GM23338 (cell line): Measurements from ENCODE around the gene ASB1. TPM values are rescaled to one million over a fixed set of nuclear protein-coding genes. Genes with fewer than 3 reads are reported as not detected.

ENCODE experiments used
- ATAC-seq: fragments of 200-7000 bp; cut with Tn5 transposase; 3 replicates; pipeline ENCODE4 v1.9.1; 2020
- DNase-seq: peaks from one replicate; pipeline ENCODE4 v3.0.0-alpha.2; 2015; ENCODE audit warnings: low spot score
- H2AFZ ChIP-seq: fragments of 200-600 bp; sonication (generic); 2 replicates; pipeline ENCODE4 v1.8.0; 2016; ENCODE audit warnings: antibody characterized with exemption, mild to moderate bottlenecking, moderate library complexity
- H3F3A ChIP-seq: fragments of 200-600 bp; sonication (generic); replicated peaks from 2 replicates; pipeline ENCODE4 v1.8.0; 2017; ENCODE audit warnings: antibody characterized with exemption, mixed run types, low read depth
- H3K27ac ChIP-seq: fragments of 200-600 bp; sonication (generic); 2 replicates; pipeline ENCODE4 v1.6.1; 2016; ENCODE audit warnings: low read depth
- H3K27me3 ChIP-seq: fragments of 200-600 bp; sonication (generic); 2 replicates; pipeline ENCODE4 v1.8.0; 2016; ENCODE audit warnings: mild to moderate bottlenecking, mixed run types, moderate library complexity; ENCODE audit not compliant: insufficient read depth
- H3K36me3 ChIP-seq: fragments of 200-600 bp; sonication (generic); 2 replicates; pipeline ENCODE4 v1.8.0; 2016; ENCODE audit warnings: mild to moderate bottlenecking; ENCODE audit not compliant: insufficient read depth
- H3K4me1 ChIP-seq: fragments of 200-600 bp; sonication (generic); 2 replicates; pipeline ENCODE4 v1.8.0; 2016; ENCODE audit warnings: mild to moderate bottlenecking, moderate library complexity; ENCODE audit not compliant: insufficient read depth
- H3K4me2 ChIP-seq: fragments of 200-600 bp; sonication (generic); 2 replicates; pipeline ENCODE4 v1.7.1; 2017; ENCODE audit warnings: mixed run types
- H3K4me3 ChIP-seq: fragments of 200-600 bp; sonication (generic); 2 replicates; pipeline ENCODE4 v1.6.1; 2016; ENCODE audit warnings: mixed run types
- H3K79me2 ChIP-seq: fragments of 200-600 bp; sonication (generic); replicated peaks from 2 replicates; pipeline ENCODE4 v1.8.0; 2017; ENCODE audit warnings: mild to moderate bottlenecking; ENCODE audit not compliant: insufficient read depth
- H3K9me2 ChIP-seq: fragments of 200-600 bp; sonication (generic); 2 replicates; pipeline ENCODE4 v1.8.0; 2017; ENCODE audit not compliant: insufficient read depth
- H4K20me1 ChIP-seq: fragments of 200-600 bp; sonication (generic); replicated peaks from 2 replicates; pipeline ENCODE4 v1.8.0; 2017; ENCODE audit warnings: mild to moderate bottlenecking; ENCODE audit not compliant: insufficient read depth
- H3K27ac Mint-ChIP-seq: 2 replicates; pipeline ENCODE4 v1.8.0; 2020; ENCODE audit warnings: inconsistent platforms, mild to moderate bottlenecking, moderate library complexity, mixed read lengths
- H3K27me3 Mint-ChIP-seq: 3 replicates; pipeline ENCODE4 v1.8.0; 2022; ENCODE audit warnings: low read depth, mild to moderate bottlenecking, moderate library complexity, mixed read lengths, inconsistent platforms; ENCODE audit not compliant: insufficient read depth, poor library complexity
- H3K36me3 Mint-ChIP-seq: 3 replicates; pipeline ENCODE4 v1.8.0; 2021; ENCODE audit warnings: low read depth, mild to moderate bottlenecking, inconsistent platforms, moderate library complexity, mixed read lengths
- H3K4me1 Mint-ChIP-seq: 3 replicates; pipeline ENCODE4 v1.8.0; 2020; ENCODE audit warnings: mild to moderate bottlenecking, inconsistent platforms, mixed read lengths
- H3K4me3 Mint-ChIP-seq: 3 replicates; pipeline ENCODE4 v1.8.0; 2021; ENCODE audit warnings: moderate library complexity, mild to moderate bottlenecking, inconsistent platforms, mixed read lengths
- H3K9me3 Mint-ChIP-seq: 3 replicates; pipeline ENCODE4 v1.8.0; 2020; ENCODE audit warnings: moderate library complexity, mild to moderate bottlenecking, inconsistent platforms, mixed read lengths
- CREB1 ChIP-seq: fragments of 250-450 bp; sonication (Bioruptor Pico); IDR thresholded peaks from 2 replicates; pipeline ENCODE4 v1.5.0; 2020; ENCODE audit warnings: low read depth, mild to moderate bottlenecking, moderate library complexity
- ETS1 ChIP-seq: IDR thresholded peaks from 2 replicates; pipeline ENCODE4 v1.6.1; 2016; ENCODE audit warnings: antibody characterized with exemption
- EZH2 ChIP-seq: fragments of 200-600 bp; sonication (generic); IDR thresholded peaks from one replicate; pipeline ENCODE4 v1.8.0; 2017; ENCODE audit warnings: antibody characterized with exemption, mild to moderate bottlenecking, low read depth; ENCODE audit not compliant: unreplicated experiment
- EZH2phosphoT487 ChIP-seq: fragments of 200-600 bp; sonication (generic); IDR thresholded peaks from one replicate; pipeline ENCODE4 v1.8.1; 2018; ENCODE audit warnings: antibody characterized with exemption; ENCODE audit not compliant: unreplicated experiment
- JUNB ChIP-seq: IDR thresholded peaks from one replicate; pipeline ENCODE4 v1.6.1; 2016; ENCODE audit warnings: antibody characterized with exemption; ENCODE audit not compliant: unreplicated experiment
- NANOG ChIP-seq: IDR thresholded peaks from 2 replicates; pipeline ENCODE4 v1.6.1; 2016; ENCODE audit warnings: antibody characterized with exemption, borderline replicate concordance
- POLR2AphosphoS5 ChIP-seq: IDR thresholded peaks from 2 replicates; pipeline ENCODE4 v1.6.1; 2016; ENCODE audit warnings: antibody characterized with exemption, low read depth
- STAT1 ChIP-seq: IDR thresholded peaks from one replicate; pipeline ENCODE4 v1.6.1; 2016; ENCODE audit warnings: antibody characterized with exemption; ENCODE audit not compliant: unreplicated experiment
- ZNF114 ChIP-seq: fragments of 250-450 bp; sonication (Bioruptor Pico); IDR thresholded peaks from 2 replicates; pipeline ENCODE4 v1.5.0; 2020; ENCODE audit warnings: mild to moderate bottlenecking, moderate library complexity
- ZNF331 ChIP-seq: fragments of 250-450 bp; sonication (Bioruptor Pico); IDR thresholded peaks from 2 replicates; pipeline ENCODE4 v1.5.0; 2020; ENCODE audit warnings: low read depth, mild to moderate bottlenecking, moderate library complexity
- ZNF462 ChIP-seq: fragments of 250-450 bp; sonication (Bioruptor Pico); IDR thresholded peaks from 2 replicates; pipeline ENCODE4 v1.5.0; 2020; ENCODE audit warnings: mild to moderate bottlenecking, moderate library complexity
- polyA plus RNA-seq: library from polyadenylated mRNA; unstranded; fragments of >200 nt; fragmentation: Nextera tagmentation; extraction: Ambion mirVana; gene quantifications from 2 replicates; pipeline ENCODE4 v1.2.1, GENCODE V29; 2016
- total RNA-seq: library from RNA; depleted of rRNA; stranded (reverse); fragments of >200 nt; shearing (Covaris generic); gene quantifications from 2 replicates; pipeline ENCODE4 v1.2.3, GENCODE V29; 2014
- TF ChIP-seq, protein P1 (sequence below), 2 experiments: fragments of 200-600 bp in 1 of 2; sonication (generic) in 1 of 2; conservative IDR thresholded peaks; 2 replicates each; pipeline versions ENCODE4 v1.5.1 to v1.6.1; 2016 to 2017; ENCODE audit warnings: antibody characterized with exemption in 2 of 2, low read depth in 2 of 2, mild to moderate bottlenecking in 2 of 2, moderate library complexity in 1 of 2
- TF ChIP-seq, protein P2 (sequence below): IDR thresholded peaks from one replicate; pipeline ENCODE4 v1.6.1; 2018; ENCODE audit warnings: antibody characterized with exemption; ENCODE audit not compliant: unreplicated experiment

ASB1 gene
- total and polyA plus RNA-seq, 2 experiments from 2014 or later = 21.5 to 23.9 TPM

- H3K27ac ChIP-seq = peak overlapping the region; percentile 1; the same call in 1 of the 2 replicates
- no peaks in the 10 kb centered on the region for H3K36me3 ChIP-seq
- peaks cover 12% of the 10 kb centered on the region for H3K27me3 Mint-ChIP-seq
- H3K27me3 ChIP-seq = no peaks in the 10 kb centered on the region
- ATAC-seq (peak; percentile 48), DNase-seq (no peak)
- H2AFZ ChIP-seq = no peak overlapping the region
- no peaks in the 10 kb centered on the region for H3K9me2 ChIP-seq
- peak overlapping the region; percentile 15; the same call in 1 of the 2 replicates for H3K4me2 ChIP-seq
- H3K9me3 Mint-ChIP-seq = peaks cover 8% of the 10 kb centered on the region
- TF ChIP-seq STAT1 = no peak
- TF ChIP-seq EZH2phosphoT487 = no peak
- TF ChIP-seq EZH2 = no peak
- TF ChIP-seq, protein P1, sequence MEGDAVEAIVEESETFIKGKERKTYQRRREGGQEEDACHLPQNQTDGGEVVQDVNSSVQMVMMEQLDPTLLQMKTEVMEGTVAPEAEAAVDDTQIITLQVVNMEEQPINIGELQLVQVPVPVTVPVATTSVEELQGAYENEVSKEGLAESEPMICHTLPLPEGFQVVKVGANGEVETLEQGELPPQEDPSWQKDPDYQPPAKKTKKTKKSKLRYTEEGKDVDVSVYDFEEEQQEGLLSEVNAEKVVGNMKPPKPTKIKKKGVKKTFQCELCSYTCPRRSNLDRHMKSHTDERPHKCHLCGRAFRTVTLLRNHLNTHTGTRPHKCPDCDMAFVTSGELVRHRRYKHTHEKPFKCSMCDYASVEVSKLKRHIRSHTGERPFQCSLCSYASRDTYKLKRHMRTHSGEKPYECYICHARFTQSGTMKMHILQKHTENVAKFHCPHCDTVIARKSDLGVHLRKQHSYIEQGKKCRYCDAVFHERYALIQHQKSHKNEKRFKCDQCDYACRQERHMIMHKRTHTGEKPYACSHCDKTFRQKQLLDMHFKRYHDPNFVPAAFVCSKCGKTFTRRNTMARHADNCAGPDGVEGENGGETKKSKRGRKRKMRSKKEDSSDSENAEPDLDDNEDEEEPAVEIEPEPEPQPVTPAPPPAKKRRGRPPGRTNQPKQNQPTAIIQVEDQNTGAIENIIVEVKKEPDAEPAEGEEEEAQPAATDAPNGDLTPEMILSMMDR (conservative IDR thresholded peaks at IDR 0.05; ENCODE audit: low read depth in 2 of 2) = no peak
- no peak for TF ChIP-seq JUNB
- TF ChIP-seq ETS1 = no peak
- TF ChIP-seq ZNF331 (CRISPR knock-in tag) = no peak
- TF ChIP-seq POLR2AphosphoS5 = no peak
- TF ChIP-seq CREB1 (CRISPR knock-in tag) = no peak
- TF ChIP-seq ZNF114 = no peak
- no peak for TF ChIP-seq ZNF462
- TF ChIP-seq NANOG = no peak
- TF ChIP-seq, protein P2, sequence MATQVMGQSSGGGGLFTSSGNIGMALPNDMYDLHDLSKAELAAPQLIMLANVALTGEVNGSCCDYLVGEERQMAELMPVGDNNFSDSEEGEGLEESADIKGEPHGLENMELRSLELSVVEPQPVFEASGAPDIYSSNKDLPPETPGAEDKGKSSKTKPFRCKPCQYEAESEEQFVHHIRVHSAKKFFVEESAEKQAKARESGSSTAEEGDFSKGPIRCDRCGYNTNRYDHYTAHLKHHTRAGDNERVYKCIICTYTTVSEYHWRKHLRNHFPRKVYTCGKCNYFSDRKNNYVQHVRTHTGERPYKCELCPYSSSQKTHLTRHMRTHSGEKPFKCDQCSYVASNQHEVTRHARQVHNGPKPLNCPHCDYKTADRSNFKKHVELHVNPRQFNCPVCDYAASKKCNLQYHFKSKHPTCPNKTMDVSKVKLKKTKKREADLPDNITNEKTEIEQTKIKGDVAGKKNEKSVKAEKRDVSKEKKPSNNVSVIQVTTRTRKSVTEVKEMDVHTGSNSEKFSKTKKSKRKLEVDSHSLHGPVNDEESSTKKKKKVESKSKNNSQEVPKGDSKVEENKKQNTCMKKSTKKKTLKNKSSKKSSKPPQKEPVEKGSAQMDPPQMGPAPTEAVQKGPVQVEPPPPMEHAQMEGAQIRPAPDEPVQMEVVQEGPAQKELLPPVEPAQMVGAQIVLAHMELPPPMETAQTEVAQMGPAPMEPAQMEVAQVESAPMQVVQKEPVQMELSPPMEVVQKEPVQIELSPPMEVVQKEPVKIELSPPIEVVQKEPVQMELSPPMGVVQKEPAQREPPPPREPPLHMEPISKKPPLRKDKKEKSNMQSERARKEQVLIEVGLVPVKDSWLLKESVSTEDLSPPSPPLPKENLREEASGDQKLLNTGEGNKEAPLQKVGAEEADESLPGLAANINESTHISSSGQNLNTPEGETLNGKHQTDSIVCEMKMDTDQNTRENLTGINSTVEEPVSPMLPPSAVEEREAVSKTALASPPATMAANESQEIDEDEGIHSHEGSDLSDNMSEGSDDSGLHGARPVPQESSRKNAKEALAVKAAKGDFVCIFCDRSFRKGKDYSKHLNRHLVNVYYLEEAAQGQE = no peak
- H4K20me1 ChIP-seq = peaks cover 4% of the 10 kb centered on the region; the same call in 1 of the 2 replicates
- no peak overlapping the region for H3K4me3 Mint-ChIP-seq
- H3K36me3 Mint-ChIP-seq = peaks cover 12% of the 10 kb centered on the region
- no peak overlapping the region for H3K4me3 ChIP-seq
- H3K4me1 Mint-ChIP-seq = peaks cover 20% of the 10 kb centered on the region
- H3K4me1 ChIP-seq = peaks cover 6% of the 10 kb centered on the region
- peak overlapping the region; percentile 24; the same call in 1 of the 2 replicates for H3K27ac Mint-ChIP-seq
- H3F3A ChIP-seq = no peaks in the 10 kb centered on the region
- no peaks in the 10 kb centered on the region for H3K79me2 ChIP-seq
Measured at GRCh38 chr2:238380336-238380735, 46.4 kb upstream of the ASB1 start.
